A549 (cell line): ENCODE data around the gene P2RY8.

Experiments
- BHLHE40 ChIP-seq: IDR thresholded peaks from 2 replicates; pipeline ENCODE4 v1.6.1; 2012; ENCODE audit warnings: low read depth, low read length, inconsistent platforms
- CTCF ChIP-seq: fragments of >200 bp; sonication (Bioruptor Twin); formaldehyde crosslinking; IDR thresholded peaks from 3 replicates; pipeline ENCODE4 v1.5.1; 2016
- EP300 ChIP-seq, 2 experiments: fragments of >200 bp; sonication (Bioruptor Twin); formaldehyde crosslinking; IDR thresholded peaks; 2 replicates in 1 of 2; 3 replicates in 1 of 2; pipeline ENCODE4 v1.6.1; 2016 to 2017
- MYC ChIP-seq: IDR thresholded peaks from 2 replicates; pipeline ENCODE4 v1.6.1; 2012; ENCODE audit warnings: mild to moderate bottlenecking, inconsistent platforms, low read length, improper control_type of control experiment, borderline replicate concordance
- PBX3 ChIP-seq: IDR thresholded peaks from 2 replicates; pipeline ENCODE4 v1.6.1; 2012
- RFX5 ChIP-seq: fragments of 450-650 bp; IDR thresholded peaks from 2 replicates; pipeline ENCODE4 v1.7.1; 2014; ENCODE audit warnings: antibody characterized with exemption, mild to moderate bottlenecking, moderate library complexity
- SMC3 ChIP-seq: fragments of >200 bp; sonication (Bioruptor Twin); formaldehyde crosslinking; IDR thresholded peaks from 3 replicates; pipeline ENCODE4 v1.6.1; 2018; ENCODE audit warnings: inconsistent platforms
- TP53 ChIP-seq: fragments of 250-450 bp; sonication (Bioruptor Pico); IDR thresholded peaks from 2 replicates; pipeline ENCODE4 v1.5.0; 2021; ENCODE audit warnings: mild to moderate bottlenecking, moderate library complexity

GRCh38 chrX:1451661-1452515 is 85.1 kb downstream of the P2RY8 start:
- TF ChIP-seq RFX5 = no peak
- no peak for TF ChIP-seq PBX3
- no peak for TF ChIP-seq CTCF
- TF ChIP-seq MYC = no peak
- no peak for TF ChIP-seq TP53 (CRISPR knock-in tag)
- no peak for TF ChIP-seq SMC3
- no peak for TF ChIP-seq EP300 (IDR thresholded peaks at IDR 0.05)
- no peak for TF ChIP-seq BHLHE40
